Ishikawa (cell line): ENCODE results near the gene CACNA2D3.

ENCODE experiments used
- CEBPB ChIP-seq: IDR thresholded peaks from 2 replicates; pipeline ENCODE4 v1.6.1; 2012
- CREB1 ChIP-seq: IDR thresholded peaks from 2 replicates; pipeline ENCODE4 v1.6.1; 2012; ENCODE audit warnings: low read depth
- EGR1 ChIP-seq: IDR thresholded peaks from 2 replicates; pipeline ENCODE4 v1.6.1; 2012
- EP300 ChIP-seq: IDR thresholded peaks from 2 replicates; pipeline ENCODE4 v1.6.1; 2012; ENCODE audit warnings: borderline replicate concordance
- FOXM1 ChIP-seq: IDR thresholded peaks from 2 replicates; pipeline ENCODE4 v1.6.1; 2012; ENCODE audit warnings: low read depth, borderline replicate concordance
- MAX ChIP-seq: IDR thresholded peaks from 2 replicates; pipeline ENCODE4 v1.6.1; 2012
- NFIC ChIP-seq: IDR thresholded peaks from 2 replicates; pipeline ENCODE4 v1.6.1; 2012
- RAD21 ChIP-seq: IDR thresholded peaks from 2 replicates; pipeline ENCODE4 v1.6.1; 2012; ENCODE audit warnings: low read depth
- REST ChIP-seq: IDR thresholded peaks from 2 replicates; pipeline ENCODE4 v1.6.1; 2012; ENCODE audit warnings: low read depth, mild to moderate bottlenecking
- TAF1 ChIP-seq: IDR thresholded peaks from 2 replicates; pipeline ENCODE4 v1.6.1; 2012; ENCODE audit warnings: low read depth, mild to moderate bottlenecking
- USF1 ChIP-seq: IDR thresholded peaks from 2 replicates; pipeline ENCODE4 v1.6.1; 2012

- TF ChIP-seq CEBPB (no peak), USF1 (no peak), RAD21 (no peak), FOXM1 (no peak), TAF1 (no peak), CREB1 (no peak), EP300 (no peak), MAX (no peak), EGR1 (no peak), REST (no peak), NFIC (no peak)
Observed at GRCh38 chr3:55006244-55006676, 883.9 kb downstream of the CACNA2D3 start.
